Panc1 (cell line): Measurements from ENCODE around the gene GOLGA6D. TPM values are rescaled to one million over a fixed set of nuclear protein-coding genes. Genes with fewer than 3 reads are reported as not detected.
"Not testable (repeated sequence)": the region's sequence is repeated elsewhere in the genome, so short reads cannot be mapped to it uniquely, and the experiment has no call there.

Experiments used
- ATAC-seq: fragments of 200-7000 bp; cut with Tn5 transposase; 2 replicates; pipeline ENCODE4 v1.9.1; 2020; ENCODE audit warnings: mild to moderate bottlenecking, moderate library complexity
- BruUV-seq: library from RNA; stranded (reverse); fragments of 400-500 nt; replicated peaks from 2 replicates; lab custom pipeline; 2021; lab: Mats Ljungman, UMichigan
- CTCF ChIA-PET: fragments of 300-600 bp; sonication (Branson Sonifier 250); formaldehyde crosslinking; loops from one replicate; lab custom pipeline; 2022; ENCODE audit warnings: antibody characterized with exemption; lab: Charles Lee
- POLR2A ChIA-PET: fragments of 300-600 bp; sonication (Branson Sonifier 250); formaldehyde crosslinking; loops from one replicate; lab custom pipeline; 2022; ENCODE audit warnings: antibody characterized with exemption; lab: Charles Lee
- DNase-seq: peaks from one replicate; pipeline ENCODE4 v3.0.0-alpha.2; 2010; ENCODE audit warnings: low read depth, low spot score
- H3K27ac ChIP-seq: 2 replicates; pipeline ENCODE4 v1.5.1; 2011; ENCODE audit warnings: mild to moderate bottlenecking, low read length, inconsistent platforms
- H3K27me3 ChIP-seq: fragments of 200-500 bp; sonication (Bioruptor generic); 2 replicates; pipeline ENCODE4 v1.6.0; 2014; ENCODE audit warnings: low read length, inconsistent platforms; ENCODE audit not compliant: control insufficient read depth, insufficient read depth
- H3K36me3 ChIP-seq: fragments of 200-500 bp; sonication (Bioruptor generic); 2 replicates; pipeline ENCODE4 v1.5.1; 2014; ENCODE audit warnings: inconsistent platforms, mild to moderate bottlenecking, low read length, moderate library complexity; ENCODE audit not compliant: control insufficient read depth, insufficient read depth
- H3K4me1 ChIP-seq: 2 replicates; pipeline ENCODE4 v1.5.1; 2011; ENCODE audit warnings: inconsistent platforms, mild to moderate bottlenecking, low read length, moderate library complexity; ENCODE audit not compliant: control insufficient read depth, insufficient read depth
- H3K4me3 ChIP-seq, 2 experiments: 2 replicates each; pipeline ENCODE4 v1.5.1; 2011 to 2012; ENCODE audit warnings: low read depth in 2 of 2, low read length in 2 of 2, mild to moderate bottlenecking in 2 of 2, inconsistent platforms in 1 of 2, moderate library complexity in 1 of 2
- H3K9me3 ChIP-seq: fragments of 200-500 bp; sonication (Bioruptor generic); 2 replicates; pipeline ENCODE4 v1.5.1; 2014; ENCODE audit warnings: low read depth, mild to moderate bottlenecking, inconsistent platforms, low read length, moderate library complexity; ENCODE audit not compliant: control insufficient read depth, insufficient read depth
- CTCF ChIP-seq: fragments of 450-650 bp; IDR thresholded peaks from 2 replicates; pipeline ENCODE4 v1.5.1; 2017; ENCODE audit warnings: mild to moderate bottlenecking
- POLR2AphosphoS5 ChIP-seq: IDR thresholded peaks from 2 replicates; pipeline ENCODE4 v1.6.1; 2012; ENCODE audit warnings: mild to moderate bottlenecking, low read depth, low read length, moderate library complexity
- REST ChIP-seq, 2 experiments: IDR thresholded peaks; 2 replicates each; pipeline ENCODE4 v1.6.1; 2011 to 2012; ENCODE audit warnings: low read depth in 2 of 2, control low read depth in 1 of 2, low read length in 1 of 2, mild to moderate bottlenecking in 1 of 2, moderate library complexity in 1 of 2; ENCODE audit not compliant: insufficient read depth in 1 of 2
- SIN3A ChIP-seq: IDR thresholded peaks from 2 replicates; pipeline ENCODE4 v1.6.1; 2012; ENCODE audit warnings: low read depth, mild to moderate bottlenecking, low read length, moderate library complexity, borderline replicate concordance; ENCODE audit not compliant: insufficient read depth
- TCF7L2 ChIP-seq: IDR thresholded peaks from 2 replicates; pipeline ENCODE4 v1.6.1; 2011; ENCODE audit warnings: mild to moderate bottlenecking, low read depth, low read length, inconsistent platforms
- in situ Hi-C: cut with HindIII; loops from 2 replicates; pipeline ENCODE4 v1.10.0; 2016; ENCODE audit warnings: low sequenced_read_pairs, low pct_unique_long_range_greater_than_20kb
- intact Hi-C: fragments of 100-400 bp; cut with micrococcal nuclease; formaldehyde crosslinking; loops from one replicate; pipeline ENCODE4 v1.10.0; 2022; ENCODE audit not compliant: unreplicated experiment
- total RNA-seq: library from RNA; stranded (reverse); gene quantifications from one replicate; pipeline ENCODE4 v1.2.1, GENCODE V29; 2021; ENCODE audit not compliant: unreplicated experiment

The GOLGA6D gene
- total RNA-seq, 1 experiment from 2014 or later, result not detected

- TF ChIP-seq CTCF (no peak), TCF7L2 (no peak), POLR2AphosphoS5 (no peak), SIN3A (no peak), REST (IDR thresholded peaks at IDR 0.05; ENCODE audit: insufficient read depth in 1 of 2, low read depth in 2 of 2, low read length in 1 of 2) (no peak)
- H3K27ac ChIP-seq, result no peak overlapping the region
- no TSS peak for BruUV-seq
- peaks cover 4% of the 10 kb centered on the region for H3K4me1 ChIP-seq
- peaks cover 3% of the 10 kb centered on the region; the same call in 1 of the 2 replicates for H3K27me3 ChIP-seq
- no peak overlapping the region for H3K4me3 ChIP-seq
- ChIA-PET POLR2A (no interaction called here), CTCF (no interaction called here)
- in situ Hi-C loops (no loop called here), intact Hi-C loops (no loop called here)
- ATAC-seq (no peak), DNase-seq (no peak)
- no peaks in the 10 kb centered on the region for H3K36me3 ChIP-seq
- H3K9me3 ChIP-seq, result no peaks in the 10 kb centered on the region
Measured at GRCh38 chr15:75313116-75313845, 30.6 kb downstream of the GOLGA6D start.

GRCh38 chr15:75314552-75315290 lies 32.1 kb downstream of the GOLGA6D start:
- Histone ChIP-seq H3K27me3 (peaks cover 3% of the 10 kb centered on the region; the same call in 1 of the 2 replicates), H3K9me3 (no peaks in the 10 kb centered on the region), H3K4me3 (no peak overlapping the region), H3K4me1 (no peaks in the 10 kb centered on the region), H3K36me3 (no peaks in the 10 kb centered on the region), H3K27ac (no peak overlapping the region)
- no TSS peak for BruUV-seq
- in situ Hi-C loops (no loop called here), intact Hi-C loops (no loop called here)
- ATAC-seq (no peak), DNase-seq (no peak)
- CTCF ChIA-PET, result no interaction called here
- TF ChIP-seq POLR2AphosphoS5 (no peak), REST (IDR thresholded peaks at IDR 0.05; ENCODE audit: insufficient read depth in 1 of 2, low read depth in 2 of 2, low read length in 1 of 2) (no peak), CTCF (no peak), TCF7L2 (no peak), SIN3A (no peak)
- POLR2A ChIA-PET, result no interaction called here

- H3K4me3 ChIP-seq, H3K36me3 ChIP-seq, H3K27me3 ChIP-seq, CTCF ChIA-PET, H3K9me3 ChIP-seq, ATAC-seq, BruUV-seq, DNase-seq, POLR2A ChIA-PET, in situ Hi-C loops, intact Hi-C loops, H3K4me1 ChIP-seq, H3K27ac ChIP-seq: not testable (repeated sequence)
Measured at GRCh38 chr15:75319231-75319897, 36.7 kb downstream of the GOLGA6D start.
